Ovary (tissue), 3 donors: ENCODE results near the gene HAL.

Experiments used
- POLR2A ChIP-seq: fragments of 450-650 bp; IDR thresholded peaks from one replicate; pipeline ENCODE4 v1.6.1; 2017; ENCODE audit warnings: antibody characterized with exemption, mild to moderate bottlenecking, moderate library complexity
- TF ChIP-seq, protein P1 (sequence below), 3 donors: fragments of 450-650 bp in 2 of 3; fragments of 200-600 bp in 1 of 3; IDR thresholded peaks; one replicate each; pipeline versions ENCODE4 v1.5.1 to v1.8.0; 2016 to 2022; ENCODE audit warnings: antibody characterized with exemption in 3 of 3, mild to moderate bottlenecking in 1 of 3
- donor health status: DM: no; HTN: no; CAD: no.

DNA sequence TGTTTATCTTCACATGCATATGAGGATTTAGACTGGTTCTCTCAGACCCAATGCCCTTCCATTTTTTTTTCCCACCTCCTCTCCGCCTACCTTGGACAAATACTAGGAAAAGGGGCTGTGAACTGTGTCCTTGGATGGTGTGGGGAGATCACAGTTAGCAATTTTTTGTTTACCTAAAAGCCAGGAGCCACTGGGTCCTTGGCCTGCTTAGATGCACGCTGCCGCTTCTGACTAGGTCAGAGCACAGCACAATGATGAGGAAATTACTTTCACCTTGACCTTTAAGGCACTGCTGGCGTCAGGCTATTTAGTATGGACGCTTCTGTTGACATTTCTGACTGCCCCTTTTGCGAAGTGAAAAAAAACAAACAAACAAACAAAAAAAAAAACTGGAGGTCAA is 55.6 kb downstream of the HAL start:
- TF ChIP-seq, protein P1, sequence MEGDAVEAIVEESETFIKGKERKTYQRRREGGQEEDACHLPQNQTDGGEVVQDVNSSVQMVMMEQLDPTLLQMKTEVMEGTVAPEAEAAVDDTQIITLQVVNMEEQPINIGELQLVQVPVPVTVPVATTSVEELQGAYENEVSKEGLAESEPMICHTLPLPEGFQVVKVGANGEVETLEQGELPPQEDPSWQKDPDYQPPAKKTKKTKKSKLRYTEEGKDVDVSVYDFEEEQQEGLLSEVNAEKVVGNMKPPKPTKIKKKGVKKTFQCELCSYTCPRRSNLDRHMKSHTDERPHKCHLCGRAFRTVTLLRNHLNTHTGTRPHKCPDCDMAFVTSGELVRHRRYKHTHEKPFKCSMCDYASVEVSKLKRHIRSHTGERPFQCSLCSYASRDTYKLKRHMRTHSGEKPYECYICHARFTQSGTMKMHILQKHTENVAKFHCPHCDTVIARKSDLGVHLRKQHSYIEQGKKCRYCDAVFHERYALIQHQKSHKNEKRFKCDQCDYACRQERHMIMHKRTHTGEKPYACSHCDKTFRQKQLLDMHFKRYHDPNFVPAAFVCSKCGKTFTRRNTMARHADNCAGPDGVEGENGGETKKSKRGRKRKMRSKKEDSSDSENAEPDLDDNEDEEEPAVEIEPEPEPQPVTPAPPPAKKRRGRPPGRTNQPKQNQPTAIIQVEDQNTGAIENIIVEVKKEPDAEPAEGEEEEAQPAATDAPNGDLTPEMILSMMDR (IDR thresholded peaks at IDR 0.05) = no peak
- TF ChIP-seq POLR2A = no peak
